Esophagus (tissue), 2 donors: ENCODE results near the gene PSG7. TPM values are rescaled to one million over a fixed set of nuclear protein-coding genes. Genes with fewer than 3 reads are reported as not detected.
"Not testable (repeated sequence)": the region's sequence is repeated elsewhere in the genome, so short reads cannot be mapped to it uniquely, and the experiment has no call there.

Experiments
- H3K27ac ChIP-seq, 2 donors: one replicate each; pipeline ENCODE4 v1.5.1; 2013; ENCODE audit warnings: low read depth in 2 of 2, mild to moderate bottlenecking in 2 of 2, inconsistent platforms in 1 of 2, low read length in 1 of 2, moderate library complexity in 1 of 2
- H3K27me3 ChIP-seq, 2 donors: one replicate each; pipeline ENCODE4 v1.6.1; 2013; ENCODE audit warnings: low read length in 2 of 2, control low read depth in 1 of 2, mild to moderate bottlenecking in 1 of 2; ENCODE audit not compliant: insufficient read depth in 2 of 2, control insufficient read depth in 1 of 2
- H3K36me3 ChIP-seq, 2 donors: one replicate each; pipeline ENCODE4 v1.6.1; 2013; ENCODE audit warnings: low read length in 1 of 2; ENCODE audit not compliant: control insufficient read depth in 2 of 2, insufficient read depth in 2 of 2
- H3K4me1 ChIP-seq, 2 donors: one replicate each; pipeline ENCODE4 v1.6.1; 2013; ENCODE audit warnings: low read length in 1 of 2; ENCODE audit not compliant: control insufficient read depth in 2 of 2, insufficient read depth in 2 of 2
- H3K4me3 ChIP-seq, 2 donors: one replicate each; pipeline ENCODE4 v1.5.1; 2013; ENCODE audit warnings: low read length in 2 of 2, mild to moderate bottlenecking in 2 of 2, low read depth in 1 of 2, moderate library complexity in 1 of 2
- H3K9me3 ChIP-seq, 2 donors: one replicate each; pipeline ENCODE4 v1.6.1; 2013; ENCODE audit warnings: mild to moderate bottlenecking in 2 of 2, low read depth in 1 of 2, low read length in 1 of 2, moderate library complexity in 1 of 2; ENCODE audit not compliant: control insufficient read depth in 2 of 2, insufficient read depth in 1 of 2
- WGBS, 2 donors: extraction: QIAGEN DNeasy Blood & Tissue Kit; methylation state at CpG; one replicate each; pipeline ENCODE4 v1.1.7; 2013; 5-methylcytosine and 5-hydroxymethylcytosine counted together
- polyA plus RNA-seq, 2 donors: library from polyadenylated mRNA; stranded (reverse); fragments of 200-250 nt; gene quantifications; one replicate each; pipeline ENCODE4 v1.2.3, GENCODE V29; 2013
- donor health status: healthy with polysubstance abuse.
- donor health status: Bipolar disorder and iron deficiency.

PSG7 gene
- polyA plus RNA-seq, 2 donors, result not detected

GRCh38 chr19:42875881-42876280, 61.1 kb downstream of the PSG7 start:
- not testable (repeated sequence) for H3K4me3 ChIP-seq, H3K9me3 ChIP-seq, H3K4me1 ChIP-seq, H3K27ac ChIP-seq, H3K36me3 ChIP-seq, H3K27me3 ChIP-seq
- 29 to 30% methylated on average over 1 of the region's 1 CpG for WGBS, 2 donors

GRCh38 chr19:42874901-42875813, 61.9 kb downstream of the PSG7 start:
- not testable (repeated sequence) for H3K4me1 ChIP-seq, H3K36me3 ChIP-seq, H3K9me3 ChIP-seq, H3K4me3 ChIP-seq, H3K27ac ChIP-seq, H3K27me3 ChIP-seq
- WGBS, 2 donors, result 64 to 66% methylated on average over 4 of the region's 4 CpGs

- WGBS, 2 donors, result 86 to 90% methylated on average over 3 of the region's 3 CpGs
- not testable (repeated sequence) for H3K4me3 ChIP-seq, H3K4me1 ChIP-seq, H3K27ac ChIP-seq, H3K27me3 ChIP-seq, H3K36me3 ChIP-seq, H3K9me3 ChIP-seq
These were observed 62.9 kb downstream of the PSG7 start for GRCh38 chr19:42874136-42874535.

Other genes with a start within 250 kb of the PSG7 start
- gene PSG3, start 196.7 kb downstream of the PSG7 start, polyA plus RNA-seq, result not detected
- not detected for gene PSG8, start 171.5 kb downstream of the PSG7 start, polyA plus RNA-seq
- not detected for gene PSG1, start 57.5 kb downstream of the PSG7 start, polyA plus RNA-seq
- not detected for gene PSG6, start 19.3 kb downstream of the PSG7 start, polyA plus RNA-seq
- gene PSG11, start 89.3 kb upstream of the PSG7 start, polyA plus RNA-seq, result not detected
- not detected for gene PSG2, start 145.5 kb upstream of the PSG7 start, polyA plus RNA-seq
- not detected for gene PSG5, start 249.3 kb upstream of the PSG7 start, polyA plus RNA-seq